WTC11 (cell line): ENCODE data around the gene CCDC82. TPM values are rescaled to one million over a fixed set of nuclear protein-coding genes. Genes with fewer than 3 reads are reported as not detected.

Experiments used
- ATAC-seq: fragments of 200-7000 bp; cut with Tn5 transposase; 2 replicates; pipeline ENCODE4 v1.10.0; 2021; ENCODE audit warnings: mild to moderate bottlenecking, moderate library complexity
- CTCF ChIA-PET: fragments of 300-600 bp; sonication (Branson Sonifier 250); formaldehyde crosslinking; loops from one replicate; lab custom pipeline; 2021; ENCODE audit warnings: antibody characterized with exemption; lab: Charles Lee
- POLR2A ChIA-PET: fragments of 350-600 bp; sonication (Branson Sonifier 250); formaldehyde crosslinking; loops from one replicate; lab custom pipeline; 2021; ENCODE audit warnings: antibody characterized with exemption; lab: Charles Lee
- DNase-seq: peaks from one replicate; pipeline ENCODE4 v3.0.0; 2021; ENCODE audit warnings: low spot score
- H3K27ac Mint-ChIP-seq: 2 replicates; pipeline ENCODE4 v1.8.0; 2021; ENCODE audit warnings: mixed read lengths
- H3K27me3 Mint-ChIP-seq: 2 replicates; pipeline ENCODE4 v1.8.0; 2021; ENCODE audit warnings: low read depth, mild to moderate bottlenecking, moderate library complexity, mixed read lengths
- H3K36me3 Mint-ChIP-seq: 2 replicates; pipeline ENCODE4 v1.8.0; 2021; ENCODE audit warnings: mixed read lengths
- H3K4me1 Mint-ChIP-seq: 2 replicates; pipeline ENCODE4 v1.8.0; 2022; ENCODE audit warnings: mixed read lengths
- H3K4me3 Mint-ChIP-seq: 2 replicates; pipeline ENCODE4 v1.8.0; 2021; ENCODE audit warnings: mild to moderate bottlenecking, moderate library complexity, mixed read lengths
- H3K9me3 Mint-ChIP-seq: 2 replicates; pipeline ENCODE4 v1.8.0; 2021; ENCODE audit warnings: mixed read lengths
- ATF2 ChIP-seq: sonication (generic); formaldehyde crosslinking; IDR thresholded peaks from 2 replicates; pipeline ENCODE4 v1.8.1; 2022; ENCODE audit warnings: low read depth, missing genetic modification reagents, borderline replicate concordance
- CTCF ChIP-seq: fragments of 200-600 bp; IDR thresholded peaks from 2 replicates; pipeline ENCODE4 v1.8.0; 2022; ENCODE audit warnings: antibody characterized with exemption
- HMGXB4 ChIP-seq: sonication (generic); formaldehyde crosslinking; IDR thresholded peaks from 2 replicates; pipeline ENCODE4 v1.8.1; 2023; ENCODE audit warnings: mild to moderate bottlenecking, moderate library complexity, missing genetic modification reagents
- MAX ChIP-seq: sonication (generic); formaldehyde crosslinking; IDR thresholded peaks from 2 replicates; pipeline ENCODE4 v1.8.0; 2022; ENCODE audit warnings: mild to moderate bottlenecking, missing genetic modification reagents
- NR1H2 ChIP-seq: sonication (generic); formaldehyde crosslinking; IDR thresholded peaks from 2 replicates; pipeline ENCODE4 v1.9.0; 2021; ENCODE audit warnings: mild to moderate bottlenecking, moderate library complexity, missing genetic modification reagents
- PREB ChIP-seq: sonication (generic); formaldehyde crosslinking; IDR thresholded peaks from 2 replicates; pipeline ENCODE4 v1.8.1; 2022; ENCODE audit warnings: mild to moderate bottlenecking, missing genetic modification reagents, moderate library complexity, borderline replicate concordance
- STAT6 ChIP-seq: sonication (generic); formaldehyde crosslinking; conservative IDR thresholded peaks from 2 replicates; pipeline ENCODE4 v1.8.1; 2023; ENCODE audit warnings: mild to moderate bottlenecking, low read depth, missing genetic modification reagents, moderate library complexity
- ZBTB43 ChIP-seq: sonication (generic); formaldehyde crosslinking; IDR thresholded peaks from 2 replicates; pipeline ENCODE4 v1.8.1; 2023; ENCODE audit warnings: mild to moderate bottlenecking, missing genetic modification reagents
- ZNF512 ChIP-seq: sonication (generic); formaldehyde crosslinking; IDR thresholded peaks from 2 replicates; pipeline ENCODE4 v1.8.1; 2022; ENCODE audit warnings: missing genetic modification reagents, borderline replicate concordance
- total RNA-seq: library from RNA; stranded (reverse); gene quantifications from 3 replicates; pipeline ENCODE4 v1.2.3, GENCODE V29; 2021

Gene CCDC82
- total RNA-seq, 1 experiment from 2014 or later, result 16.3 TPM

GRCh38 chr11:96322775-96323641 is 66.7 kb downstream of the CCDC82 start:
- ChIA-PET POLR2A (no interaction called here), CTCF (interaction anchor here (0.6 to 1.1 kb wide), 2 partner anchors 9 to 1168 kb away, joined by 3 read pairs; no protein-coding TSS in a partner anchor)
- H3K27ac Mint-ChIP-seq, result no peak overlapping the region
- no peaks in the 10 kb centered on the region for H3K9me3 Mint-ChIP-seq
- no peaks in the 10 kb centered on the region for H3K27me3 Mint-ChIP-seq
- no peaks in the 10 kb centered on the region for H3K36me3 Mint-ChIP-seq
- no peak for ATAC-seq
- DNase-seq, result no peak
- no peak overlapping the region for H3K4me3 Mint-ChIP-seq
- TF ChIP-seq CTCF (no peak), PREB (CRISPR knock-in tag) (no peak), ZBTB43 (CRISPR knock-in tag) (no peak), STAT6 (CRISPR knock-in tag) (no peak)
- TF ChIP-seq, all 79 proteins: peak for 0
- H3K4me1 Mint-ChIP-seq, result peaks cover 65% of the 10 kb centered on the region

GRCh38 chr11:96321091-96321490 is 68.6 kb downstream of the CCDC82 start:
- Mint-ChIP-seq H3K27me3 (no peaks in the 10 kb centered on the region), H3K36me3 (no peaks in the 10 kb centered on the region)
- TF ChIP-seq NR1H2 (CRISPR knock-in tag), result no peak
- TF ChIP-seq HMGXB4 (CRISPR knock-in tag), result no peak
- TF ChIP-seq ATF2 (CRISPR knock-in tag), result no peak
- TF ChIP-seq MAX, result no peak
- no peak for TF ChIP-seq ZNF512 (CRISPR knock-in tag)
- TF ChIP-seq, all 79 proteins: peak for 0
- no peak for ATAC-seq
- H3K9me3 Mint-ChIP-seq, result no peaks in the 10 kb centered on the region
- H3K27ac Mint-ChIP-seq, result no peak overlapping the region
- DNase-seq, result no peak
- H3K4me3 Mint-ChIP-seq, result no peak overlapping the region
- POLR2A ChIA-PET, result no interaction called here
- CTCF ChIA-PET, result no interaction called here
- peaks cover 75% of the 10 kb centered on the region for H3K4me1 Mint-ChIP-seq
